Aorta (tissue), 5 donors: ENCODE data around the gene OR2J3. TPM values are rescaled to one million over a fixed set of nuclear protein-coding genes. Genes with fewer than 3 reads are reported as not detected.

Experiments used
- ATAC-seq: fragments of 200-7000 bp; cut with Tn5 transposase; one replicate; pipeline ENCODE4 v1.9.1; 2022; ENCODE audit warnings: moderate library complexity; ENCODE audit not compliant: low FRiP score
- DNase-seq, 2 donors: peaks; one replicate each; pipeline ENCODE4 v3.0.0-alpha.2; 2020
- H3K27ac ChIP-seq, 2 donors: one replicate each; pipeline ENCODE4 v1.5.1; 2013; ENCODE audit warnings: low read length in 2 of 2, mild to moderate bottlenecking in 2 of 2, moderate library complexity in 2 of 2, control low read depth in 1 of 2, inconsistent platforms in 1 of 2, low read depth in 1 of 2
- H3K27me3 ChIP-seq, 2 donors: one replicate each; pipeline ENCODE4 v1.6.1; 2013; ENCODE audit warnings: control low read depth in 1 of 2, low read length in 1 of 2, mild to moderate bottlenecking in 1 of 2, moderate library complexity in 1 of 2; ENCODE audit not compliant: insufficient read depth in 2 of 2, control insufficient read depth in 1 of 2
- H3K36me3 ChIP-seq, 2 donors: one replicate each; pipeline ENCODE4 v1.6.1; 2013; ENCODE audit warnings: control low read depth in 1 of 2, low read length in 1 of 2, mild to moderate bottlenecking in 1 of 2; ENCODE audit not compliant: insufficient read depth in 2 of 2, control insufficient read depth in 1 of 2
- H3K4me1 ChIP-seq, 2 donors: one replicate each; pipeline ENCODE4 v1.6.1; 2013; ENCODE audit warnings: low read length in 2 of 2, control low read depth in 1 of 2, mild to moderate bottlenecking in 1 of 2, moderate library complexity in 1 of 2; ENCODE audit not compliant: insufficient read depth in 2 of 2, control insufficient read depth in 1 of 2
- H3K4me3 ChIP-seq, 2 donors: one replicate each; pipeline ENCODE4 v1.5.1; 2013; ENCODE audit warnings: low read length in 2 of 2, control low read depth in 1 of 2, mild to moderate bottlenecking in 1 of 2
- H3K9me3 ChIP-seq: one replicate; pipeline ENCODE4 v1.6.1; 2013; ENCODE audit warnings: mild to moderate bottlenecking, low read length; ENCODE audit not compliant: control insufficient read depth
- WGBS, 2 donors: extraction: QIAGEN DNeasy Blood & Tissue Kit; methylation state at CpG; one replicate each; pipeline ENCODE4 v1.1.7; 2013; 5-methylcytosine and 5-hydroxymethylcytosine counted together
- intact Hi-C, 2 donors: fragments of 100-400 bp; cut with DNase I; formaldehyde crosslinking; loops; one replicate each; pipeline versions ENCODE4 v1.14.2 to v1.15.0; 2022
- long read RNA-seq, 2 donors: library from polyadenylated mRNA; unstranded; transcript quantifications; one replicate each; pipeline ENCODE4 v2.0.0, GENCODE V29; 2020 to 2021
- polyA plus RNA-seq, 2 donors: library from polyadenylated mRNA; stranded (reverse); fragments of 200-250 nt; gene quantifications; one replicate each; pipeline ENCODE4 v1.2.3, GENCODE V29; 2013
- total RNA-seq, 2 donors: library from RNA; stranded (reverse); fragmentation: NEBNext Ultra II Directional; extraction: Animal tissue kit (Norgen Biotek cat#: 25700); gene quantifications; one replicate each; pipeline ENCODE4 v1.2.1, GENCODE V29; 2021
- donor health status: healthy with polysubstance abuse.
- donor health status: Bipolar disorder and iron deficiency.
- donor health status: DM: no; HTN: no; CAD: no.
- donor health status: DM: no; HTN: no; CAD: no.
- donor health status: DM: yes; HTN: yes; CAD: no.

OR2J3 gene
- not detected for total RNA-seq
- under 1 TPM in 1 of 2 donors, not detected in 1; 0.13 TPM for polyA plus RNA-seq
- long read RNA-seq, donor 1 = 0 reads
- long read RNA-seq, donor 2 = 0 reads

GRCh38 chr6:29107758-29108157 lies at the start of gene OR2J3:
Gene OR2J3, plus strand, starts transcription at chr6:29108058. Its CDS starts 3,833 bp downstream, at chr6:29111891.
- Histone ChIP-seq H3K4me3 (no peak within 1 kb of the TSS), H3K27me3 (no peaks in the 10 kb centered on the region)
- WGBS, 2 donors = 0 to 4% methylated on average over 1 of the region's 1 CpG

DNA sequence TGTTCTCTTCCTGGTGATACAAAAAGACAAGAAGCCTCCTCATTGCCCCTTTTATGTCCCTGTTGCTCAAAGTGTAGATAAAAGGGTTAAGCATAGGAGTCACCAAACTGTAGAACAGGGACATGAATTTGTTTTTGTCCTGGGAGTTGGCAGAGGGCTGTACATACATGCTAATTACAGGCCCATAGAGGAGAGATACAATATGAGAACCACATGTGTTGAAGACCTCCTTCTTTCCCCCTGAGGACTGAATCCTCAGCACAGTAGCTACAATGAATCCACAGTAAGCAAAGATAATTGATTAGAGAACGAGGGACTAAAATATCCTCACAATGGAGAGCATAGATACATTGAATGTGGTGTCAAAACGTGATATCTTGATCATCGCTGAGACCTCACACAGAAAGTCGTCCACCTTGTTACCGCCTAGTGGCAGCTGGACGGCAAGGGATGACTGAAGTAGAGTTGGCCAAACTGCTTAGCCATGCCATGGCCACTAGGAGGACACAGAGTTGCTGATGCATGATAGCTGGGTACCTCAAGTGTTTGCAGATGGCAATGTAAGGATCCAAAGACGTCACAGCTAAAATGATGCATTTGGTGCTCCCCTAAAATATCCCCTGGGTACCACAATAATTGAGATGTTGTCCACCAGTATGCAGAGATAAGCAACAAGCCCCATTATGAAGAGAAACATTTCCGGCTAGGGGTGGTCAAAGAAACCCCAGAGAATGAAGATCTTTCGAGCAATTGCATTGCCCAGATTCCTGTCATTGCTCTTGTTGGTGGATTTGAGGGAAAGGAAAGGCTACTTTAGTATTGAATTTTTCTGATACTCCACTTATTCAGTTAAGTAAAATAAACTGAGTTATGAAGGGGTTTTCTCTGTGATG lies 35.8 kb upstream of the OR2J3 start:
- Histone ChIP-seq H3K4me1 (no peaks in the 10 kb centered on the region), H3K4me3 (no peak overlapping the region), H3K36me3 (no peaks in the 10 kb centered on the region), H3K9me3 (no peaks in the 10 kb centered on the region), H3K27me3 (no peaks in the 10 kb centered on the region), H3K27ac (no peak overlapping the region)
- 31% methylated on average over 9 of the region's 9 CpGs for WGBS, 2 donors
- intact Hi-C loops = no loop called here
- DNase-seq (no peak), ATAC-seq (no peak)

More at GRCh38 chr6:29107758-29108157, at the start of gene OR2J3:
- H3K9me3 ChIP-seq = no peaks in the 10 kb centered on the region
- intact Hi-C loops = no loop called here
- no peaks in the 10 kb centered on the region for H3K4me1 ChIP-seq
- H3K36me3 ChIP-seq = no peaks in the 10 kb centered on the region
- no peak within 1 kb of the TSS for H3K27ac ChIP-seq
- ATAC-seq (no peak), DNase-seq (no peak)

GRCh38 chr6:29079203-29079602 lies 28.7 kb upstream of the OR2J3 start:
- intact Hi-C loops = no loop called here
- Histone ChIP-seq H3K4me3 (no peak overlapping the region), H3K9me3 (peaks cover 2% of the 10 kb centered on the region), H3K27ac (no peak overlapping the region), H3K36me3 (no peaks in the 10 kb centered on the region), H3K27me3 (peaks cover 0 to 2% of the 10 kb centered on the region in 2 donors), H3K4me1 (no peaks in the 10 kb centered on the region)
- no peak for DNase-seq
- ATAC-seq = no peak
- WGBS, 2 donors = 73 to 80% methylated on average over 1 of the region's 1 CpG

- intact Hi-C loops = no loop called here
- H3K4me3 ChIP-seq = no peak overlapping the region
- no peak overlapping the region for H3K27ac ChIP-seq
- ATAC-seq (no peak), DNase-seq (no peak)
- H3K36me3 ChIP-seq = no peaks in the 10 kb centered on the region
- peaks cover 2% of the 10 kb centered on the region for H3K9me3 ChIP-seq
- H3K4me1 ChIP-seq = no peaks in the 10 kb centered on the region
- H3K27me3 ChIP-seq = peaks cover 0 to 2% of the 10 kb centered on the region in 2 donors
Measured at GRCh38 chr6:29081312-29081711, 26.5 kb upstream of the OR2J3 start.

- Histone ChIP-seq H3K4me1 (no peaks in the 10 kb centered on the region), H3K36me3 (no peaks in the 10 kb centered on the region), H3K27me3 (peaks cover 0 to 2% of the 10 kb centered on the region in 2 donors), H3K9me3 (peaks cover 4% of the 10 kb centered on the region), H3K27ac (no peak overlapping the region), H3K4me3 (no peak overlapping the region)
- DNase-seq (no peak), ATAC-seq (no peak)
- intact Hi-C loops = no loop called here
- 91% methylated on average over 15 of the region's 15 CpGs for WGBS, 2 donors
Measured at GRCh38 chr6:29082457-29082856, 25.4 kb upstream of the OR2J3 start.

GRCh38 chr6:29087213-29087612 lies 20.6 kb upstream of the OR2J3 start, which contains the start of gene OR2B3:
Gene OR2B3, minus strand, starts transcription at chr6:29087313. Its CDS starts 65 bp downstream, at chr6:29087248.
- intact Hi-C loops = no loop called here
- Histone ChIP-seq H3K36me3 (no peaks in the 10 kb centered on the region), H3K27ac (no peak within 1 kb of the TSS), H3K4me1 (no peaks in the 10 kb centered on the region), H3K27me3 (peaks cover 0 to 2% of the 10 kb centered on the region in 2 donors), H3K9me3 (peaks cover 4% of the 10 kb centered on the region), H3K4me3 (no peak within 1 kb of the TSS)
- no peak for DNase-seq
- WGBS, 2 donors = 38 to 84% methylated on average over 1 of the region's 1 CpG
- ATAC-seq = no peak

DNA sequence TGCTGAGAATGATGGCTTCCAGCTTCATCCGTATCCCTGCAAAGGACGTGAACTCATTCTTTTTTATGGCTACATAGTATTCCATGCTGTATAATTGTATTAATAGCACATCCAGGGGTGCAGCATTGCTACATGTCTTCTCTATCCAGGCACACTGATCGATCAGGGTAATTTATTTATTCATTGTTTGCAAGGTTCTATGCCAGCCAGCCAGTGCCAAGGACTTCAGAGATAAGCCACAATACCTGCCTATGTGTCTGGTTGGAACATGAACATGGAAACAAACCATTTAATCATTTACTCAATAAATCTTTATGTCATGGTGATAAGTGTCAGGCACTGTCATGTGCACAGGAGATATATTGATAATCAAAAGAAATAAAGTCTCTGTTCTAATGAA lies 14.9 kb upstream of the OR2J3 start:
- no peaks in the 10 kb centered on the region for H3K36me3 ChIP-seq
- H3K27me3 ChIP-seq = no peaks in the 10 kb centered on the region
- no peak overlapping the region for H3K27ac ChIP-seq
- H3K4me1 ChIP-seq = no peaks in the 10 kb centered on the region
- 72 to 85% methylated on average over 3 of the region's 3 CpGs for WGBS, 2 donors
- ATAC-seq (no peak), DNase-seq (no peak)
- H3K4me3 ChIP-seq = no peak overlapping the region
- no peaks in the 10 kb centered on the region for H3K9me3 ChIP-seq
- intact Hi-C loops = no loop called here

GRCh38 chr6:29097803-29098202 lies 10.1 kb upstream of the OR2J3 start:
- H3K4me3 ChIP-seq = no peak overlapping the region
- DNase-seq (no peak), ATAC-seq (no peak)
- H3K36me3 ChIP-seq = no peaks in the 10 kb centered on the region
- H3K27ac ChIP-seq = no peak overlapping the region
- H3K4me1 ChIP-seq = no peaks in the 10 kb centered on the region
- intact Hi-C loops = no loop called here
- no peaks in the 10 kb centered on the region for H3K27me3 ChIP-seq
- H3K9me3 ChIP-seq = no peaks in the 10 kb centered on the region
- 42 to 56% methylated on average over 1 of the region's 1 CpG for WGBS, 2 donors

GRCh38 chr6:29099190-29099589 lies 8.7 kb upstream of the OR2J3 start, which contains the start of gene OR2J1:
Gene OR2J1, plus strand, starts transcription at chr6:29099490. Its CDS starts 1,453 bp downstream, at chr6:29100943.
- DNase-seq = no peak
- Histone ChIP-seq H3K4me1 (no peaks in the 10 kb centered on the region), H3K36me3 (no peaks in the 10 kb centered on the region), H3K4me3 (no peak within 1 kb of the TSS), H3K27me3 (no peaks in the 10 kb centered on the region), H3K9me3 (no peaks in the 10 kb centered on the region), H3K27ac (no peak within 1 kb of the TSS)
- ATAC-seq = no peak
- intact Hi-C loops = no loop called here
- WGBS, 2 donors = 72 to 75% methylated on average over 3 of the region's 3 CpGs
